Measurements from ENCODE around the gene HYLS1.
A peak's percentile ranks its signal among the peaks of the same experiment; 100 is the strongest.
"Not testable (repeated sequence)": the region's sequence is repeated elsewhere in the genome, so short reads cannot be mapped to it uniquely, and the experiment has no call there.

The HYLS1 gene

GRCh38 chr11:125887373-125888324 is at the start of gene HYLS1:
TSS of gene HYLS1 (plus strand) at chr11:125887668. CDS start at chr11:125899369, 11,701 bp downstream.
- peak within 1 kb of the TSS; percentile 98 for H3K4me3 ChIP-seq (ENCODE audit: low read depth, low read length)
- TF ChIP-seq, protein P1, sequence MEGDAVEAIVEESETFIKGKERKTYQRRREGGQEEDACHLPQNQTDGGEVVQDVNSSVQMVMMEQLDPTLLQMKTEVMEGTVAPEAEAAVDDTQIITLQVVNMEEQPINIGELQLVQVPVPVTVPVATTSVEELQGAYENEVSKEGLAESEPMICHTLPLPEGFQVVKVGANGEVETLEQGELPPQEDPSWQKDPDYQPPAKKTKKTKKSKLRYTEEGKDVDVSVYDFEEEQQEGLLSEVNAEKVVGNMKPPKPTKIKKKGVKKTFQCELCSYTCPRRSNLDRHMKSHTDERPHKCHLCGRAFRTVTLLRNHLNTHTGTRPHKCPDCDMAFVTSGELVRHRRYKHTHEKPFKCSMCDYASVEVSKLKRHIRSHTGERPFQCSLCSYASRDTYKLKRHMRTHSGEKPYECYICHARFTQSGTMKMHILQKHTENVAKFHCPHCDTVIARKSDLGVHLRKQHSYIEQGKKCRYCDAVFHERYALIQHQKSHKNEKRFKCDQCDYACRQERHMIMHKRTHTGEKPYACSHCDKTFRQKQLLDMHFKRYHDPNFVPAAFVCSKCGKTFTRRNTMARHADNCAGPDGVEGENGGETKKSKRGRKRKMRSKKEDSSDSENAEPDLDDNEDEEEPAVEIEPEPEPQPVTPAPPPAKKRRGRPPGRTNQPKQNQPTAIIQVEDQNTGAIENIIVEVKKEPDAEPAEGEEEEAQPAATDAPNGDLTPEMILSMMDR (IDR thresholded peaks at IDR 0.05; ENCODE audit: borderline replicate concordance, insufficient read depth, low read depth, low read length): peak; percentile 16; the same call in 1 of the 2 replicates

GRCh38 chr11:125842321-125842948 is 45.0 kb upstream of the HYLS1 start:
- TF ChIP-seq, protein P1 (IDR thresholded peaks at IDR 0.05; ENCODE audit: borderline replicate concordance, insufficient read depth, low read depth, low read length): no peak
- H3K4me3 ChIP-seq (ENCODE audit: low read depth, low read length): no peak overlapping the region

- TF ChIP-seq, protein P1 (IDR thresholded peaks at IDR 0.05; ENCODE audit: borderline replicate concordance, insufficient read depth, low read depth, low read length): no peak
- H3K4me3 ChIP-seq (ENCODE audit: low read depth, low read length): no peak overlapping the region
These were observed 41.3 kb upstream of the HYLS1 start for GRCh38 chr11:125846188-125846587.

GRCh38 chr11:125857670-125858069 is 29.8 kb upstream of the HYLS1 start:
- not testable (repeated sequence) for H3K4me3 ChIP-seq (ENCODE audit: low read depth, low read length)

DNA sequence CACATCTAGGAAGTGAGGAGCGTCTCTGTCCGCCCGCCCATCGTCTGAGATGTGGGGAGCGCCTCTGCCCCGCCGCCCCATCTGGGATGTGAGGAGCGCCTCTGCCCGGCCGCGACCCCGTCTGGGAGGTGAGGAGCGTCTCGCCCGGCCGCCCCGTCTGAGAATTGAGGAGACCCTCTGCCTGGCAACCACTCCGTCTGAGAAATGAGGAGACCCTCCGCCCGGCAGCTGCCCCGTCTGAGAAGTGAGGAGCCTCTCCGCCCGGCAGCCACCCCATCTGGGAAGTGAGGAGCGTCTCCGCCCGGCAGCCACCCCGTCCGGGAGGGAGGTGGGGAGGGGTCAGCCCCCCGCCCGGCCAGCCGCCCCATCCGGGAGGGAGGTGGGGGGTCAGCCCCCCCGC is 24.7 kb upstream of the HYLS1 start:
- H3K4me3 ChIP-seq (ENCODE audit: low read depth, low read length): not testable (repeated sequence)

GRCh38 chr11:125865354-125865753 is 22.1 kb upstream of the HYLS1 start:
- not testable (repeated sequence) for H3K4me3 ChIP-seq (ENCODE audit: low read depth, low read length)

GRCh38 chr11:125869521-125869920 is 17.9 kb upstream of the HYLS1 start:
- H3K4me3 ChIP-seq (ENCODE audit: low read depth, low read length): no peak overlapping the region
- TF ChIP-seq, protein P1 (IDR thresholded peaks at IDR 0.05; ENCODE audit: borderline replicate concordance, insufficient read depth, low read depth, low read length): no peak

DNA sequence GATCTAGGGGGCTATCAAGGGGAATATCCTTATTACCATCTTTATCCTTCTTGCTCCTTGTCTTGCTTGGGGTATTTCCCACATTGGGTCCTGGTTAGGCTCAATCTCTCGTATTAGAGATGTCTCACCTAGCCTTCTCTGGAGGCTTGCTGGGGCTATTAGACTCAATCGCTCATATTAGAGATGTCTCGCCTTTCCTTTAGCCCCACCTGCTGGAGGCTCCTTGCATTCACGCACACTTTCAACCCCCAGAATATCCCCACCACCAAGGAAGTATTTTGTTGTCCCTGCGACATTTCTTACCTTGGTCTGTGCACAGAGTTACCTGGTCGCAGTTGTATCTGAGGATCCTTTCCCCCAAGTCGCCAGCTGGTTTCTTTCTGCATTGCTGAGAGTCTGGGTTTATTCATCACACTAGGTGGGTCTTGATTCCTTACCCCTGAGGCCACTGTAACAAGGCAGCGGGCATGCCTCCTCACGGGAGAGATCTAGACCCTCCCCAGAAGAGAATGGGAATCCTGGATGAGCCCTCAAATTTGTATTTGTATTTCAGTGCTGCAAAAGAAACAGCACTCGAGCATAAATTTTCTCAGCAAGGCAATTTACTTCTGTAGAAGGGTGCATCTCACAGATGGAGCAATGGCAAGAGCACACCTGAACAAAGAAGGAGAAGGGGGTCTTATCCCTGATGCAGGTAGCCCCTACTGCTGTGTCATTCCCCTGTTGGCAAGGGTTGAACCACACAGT is 15.9 kb upstream of the HYLS1 start:
- no peak overlapping the region for H3K4me3 ChIP-seq (ENCODE audit: low read depth, low read length)
- TF ChIP-seq, protein P1 (IDR thresholded peaks at IDR 0.05; ENCODE audit: borderline replicate concordance, insufficient read depth, low read depth, low read length): peak; percentile 41; the same call in 1 of the 2 replicates

All from GM12875 (cell line).